Aortic smooth muscle cell (primary cell): ENCODE data around the gene CHST2. TPM values are rescaled to one million over a fixed set of nuclear protein-coding genes. Genes with fewer than 3 reads are reported as not detected.

Experiments
- total RNA-seq: library from RNA; depleted of rRNA; stranded (reverse); fragments of >200 nt; gene quantifications from 2 replicates; pipeline ENCODE4 v1.2.3, GENCODE V29; 2014

Gene CHST2, protein sequence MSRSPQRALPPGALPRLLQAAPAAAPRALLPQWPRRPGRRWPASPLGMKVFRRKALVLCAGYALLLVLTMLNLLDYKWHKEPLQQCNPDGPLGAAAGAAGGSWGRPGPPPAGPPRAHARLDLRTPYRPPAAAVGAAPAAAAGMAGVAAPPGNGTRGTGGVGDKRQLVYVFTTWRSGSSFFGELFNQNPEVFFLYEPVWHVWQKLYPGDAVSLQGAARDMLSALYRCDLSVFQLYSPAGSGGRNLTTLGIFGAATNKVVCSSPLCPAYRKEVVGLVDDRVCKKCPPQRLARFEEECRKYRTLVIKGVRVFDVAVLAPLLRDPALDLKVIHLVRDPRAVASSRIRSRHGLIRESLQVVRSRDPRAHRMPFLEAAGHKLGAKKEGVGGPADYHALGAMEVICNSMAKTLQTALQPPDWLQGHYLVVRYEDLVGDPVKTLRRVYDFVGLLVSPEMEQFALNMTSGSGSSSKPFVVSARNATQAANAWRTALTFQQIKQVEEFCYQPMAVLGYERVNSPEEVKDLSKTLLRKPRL
- 7.2 and 13.3 TPM in 2 replicates for total RNA-seq

DNA sequence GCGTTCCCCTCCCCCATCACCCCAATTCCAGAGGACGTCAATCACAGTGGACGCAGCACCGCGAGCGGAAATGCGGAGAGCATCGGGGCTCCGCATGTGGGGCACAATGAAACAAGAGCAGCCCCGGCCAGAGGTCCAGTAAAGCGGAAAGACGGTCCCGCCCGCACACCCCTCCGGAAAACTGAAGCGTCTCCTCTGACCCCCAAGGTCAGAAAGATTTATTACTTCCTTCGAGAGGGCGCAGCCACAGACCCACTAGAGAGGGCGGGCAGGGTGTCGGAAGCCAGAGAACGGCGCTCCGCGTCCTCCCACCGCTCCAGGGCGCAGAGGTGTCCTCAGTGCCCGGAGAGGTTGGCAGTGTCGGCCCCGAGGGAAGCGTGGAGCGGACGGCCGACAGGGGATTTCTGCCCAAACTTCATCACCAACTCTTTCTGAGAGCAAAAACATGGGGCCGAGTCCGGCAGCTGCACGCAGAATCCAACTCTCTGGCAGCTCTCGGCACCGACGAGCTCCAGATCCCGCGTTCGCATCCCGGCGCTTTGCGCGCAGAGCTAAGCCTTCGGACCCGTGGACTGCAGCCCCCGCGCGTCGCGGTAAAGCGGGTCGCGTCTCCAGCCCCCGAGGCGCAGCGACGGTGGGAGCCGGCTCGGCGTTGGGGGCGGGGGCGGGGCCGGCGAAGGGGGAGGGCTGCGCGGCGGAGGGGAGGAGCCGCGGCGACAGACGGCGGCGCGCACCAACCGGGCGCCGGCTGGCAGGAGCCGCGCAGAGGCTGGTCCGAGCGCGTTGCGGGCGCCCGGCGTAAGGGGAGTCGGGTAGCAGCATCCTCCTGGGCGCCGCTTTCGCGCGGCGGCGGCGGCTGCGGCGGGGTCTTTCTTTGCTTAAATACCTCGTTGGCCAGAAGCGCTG is at the start of gene CHST2:
TSS of gene CHST2 (plus strand) at position 763 of the 906 bp plus-strand sequence. CDS start 1,046 bp downstream, outside the sequence.

Other genes starting within 250 kb of the CHST2 start
- gene PCOLCE2, start 230.7 kb upstream of the CHST2 start, total RNA-seq: 586 and 643 TPM in 2 replicates
- gene PAQR9, start 156.1 kb upstream of the CHST2 start, total RNA-seq: 0.25 and 0.40 TPM in 2 replicates
- 37.5 and 48.9 TPM in 2 replicates for gene U2SURP, start 118.2 kb upstream of the CHST2 start, total RNA-seq